Stomach (tissue), 9 donors: ENCODE measurements around the gene OLFML3. TPM values are rescaled to one million over a fixed set of nuclear protein-coding genes. Genes with fewer than 3 reads are reported as not detected.
A peak's percentile ranks its signal among the peaks of the same experiment; 100 is the strongest.

Experiments
- DNase-seq, 2 donors: peaks; one replicate each; pipeline versions ENCODE4 v3.0.0 to v3.0.0-alpha.2; 2013 to 2019
- H3K27ac ChIP-seq, 5 donors: fragments of 200-600 bp in 4 of 5; sonication (generic) in 4 of 5; one replicate each; pipeline ENCODE4 v1.5.1; 2013 to 2019; ENCODE audit warnings: mild to moderate bottlenecking in 1 of 5, moderate library complexity in 1 of 5
- H3K27me3 ChIP-seq, 3 donors: fragments of 200-600 bp; sonication (generic); one replicate each; pipeline ENCODE4 v1.5.1; 2017 to 2019; ENCODE audit warnings: mixed run types in 1 of 3
- H3K36me3 ChIP-seq, 4 donors: fragments of 200-600 bp; sonication (generic); 1 replicate in 3 of 4; 2 replicates in 1 of 4; pipeline ENCODE4 v1.5.1; 2016 to 2019
- H3K4me1 ChIP-seq, 4 donors: fragments of 200-600 bp; sonication (generic); one replicate each; pipeline ENCODE4 v1.5.1; 2016 to 2019
- H3K4me3 ChIP-seq, 4 donors: fragments of 200-600 bp; sonication (generic) in 3 of 4; one replicate each; pipeline ENCODE4 v1.5.1; 2016 to 2019; ENCODE audit warnings: mild to moderate bottlenecking in 1 of 4
- H3K9me3 ChIP-seq, 4 donors: fragments of 200-600 bp; sonication (generic); one replicate each; pipeline ENCODE4 v1.5.1; 2016 to 2019
- CTCF ChIP-seq, 7 experiments: fragments of 450-650 bp in 4 of 7; fragments of 200-600 bp in 3 of 7; sonication (generic) in 3 of 7; IDR thresholded peaks; one replicate each; pipeline ENCODE4 v1.5.1; 2016 to 2019; ENCODE audit warnings: antibody characterized with exemption in 7 of 7, control low read depth in 2 of 7, mild to moderate bottlenecking in 1 of 7
- EP300 ChIP-seq: sonication (generic); formaldehyde crosslinking; IDR thresholded peaks from one replicate; pipeline ENCODE4 v1.6.1; 2017; ENCODE audit warnings: antibody characterized with exemption
- POLR2A ChIP-seq, 4 donors: fragments of 450-650 bp; IDR thresholded peaks; one replicate each; pipeline ENCODE4 v1.6.1; 2016; ENCODE audit warnings: antibody characterized with exemption in 4 of 4, control low read depth in 2 of 4, mild to moderate bottlenecking in 1 of 4, moderate library complexity in 1 of 4
- POLR2AphosphoS5 ChIP-seq, 3 donors: sonication (generic); formaldehyde crosslinking; IDR thresholded peaks; one replicate each; pipeline ENCODE4 v1.6.1; 2016; ENCODE audit warnings: antibody characterized with exemption in 3 of 3
- WGBS, 5 donors: extraction: QIAGEN DNeasy Blood & Tissue Kit in 3 of 5; methylation state at CpG; one replicate each; pipeline versions ENCODE4 v1.1.5 to v1.1.7; 2013 to 2018; 5-methylcytosine and 5-hydroxymethylcytosine counted together
- intact Hi-C: fragments of 100-400 bp; cut with DNase I; formaldehyde crosslinking; loops from one replicate; pipeline ENCODE4 v1.15.1; 2023; ENCODE audit warnings: low total_unique reads
- polyA plus RNA-seq, 3 donors: library from polyadenylated mRNA; stranded (reverse); fragments of 200-250 nt; gene quantifications; one replicate each; pipeline ENCODE4 v1.2.3, GENCODE V29; 2013
- total RNA-seq, 5 donors: library from RNA; depleted of rRNA; stranded (reverse); fragments of >200 nt; gene quantifications; one replicate each; pipeline versions ENCODE4 v1.1.0 to v1.2.3, GENCODE V29; 2014 to 2016
- donor health status: healthy with polysubstance abuse.
- donor health status: Bipolar disorder and iron deficiency.
- donor health status: healthy.

Gene OLFML3
- total and polyA plus RNA-seq, 8 donors, result 2.9 to 84.3 (median 25.2) TPM

DNA sequence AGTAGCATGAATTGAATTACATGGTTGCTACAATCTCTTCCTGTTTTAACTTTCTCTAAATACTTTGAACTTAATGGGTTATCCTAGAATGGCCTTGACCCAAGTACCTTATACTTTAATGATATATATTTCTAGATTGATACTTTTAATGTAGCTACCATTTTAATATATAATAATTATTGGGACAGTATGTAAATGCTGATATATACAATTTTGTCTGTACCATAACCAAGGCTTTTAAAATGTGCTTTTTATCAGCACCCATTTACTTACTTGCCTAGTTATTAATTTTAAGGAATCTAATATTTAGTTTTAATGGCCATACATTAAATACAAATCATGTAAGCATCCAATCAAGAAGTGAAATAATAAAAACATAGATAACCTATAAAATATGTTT lies 36.7 kb upstream of the OLFML3 start:
- H3K4me3 ChIP-seq, result no peak overlapping the region
- H3K27me3 ChIP-seq, result no peaks in the 10 kb centered on the region
- DNase-seq, result no peak
- TF ChIP-seq POLR2A (IDR thresholded peaks at IDR 0.05) (no peak), POLR2AphosphoS5 (IDR thresholded peaks at IDR 0.05) (no peak), EP300 (no peak), CTCF (IDR thresholded peaks at IDR 0.05) (no peak)
- peak overlapping the region in 1 of 5 donors; percentile 9 for H3K27ac ChIP-seq
- intact Hi-C loops, result no loop called here
- H3K4me1 ChIP-seq, result peaks cover 17 to 72% (median 38%) of the 10 kb centered on the region in 4 donors
- no peaks in the 10 kb centered on the region for H3K9me3 ChIP-seq
- peaks cover 15 to 43% (median 36%) of the 10 kb centered on the region in 4 donors for H3K36me3 ChIP-seq

DNA sequence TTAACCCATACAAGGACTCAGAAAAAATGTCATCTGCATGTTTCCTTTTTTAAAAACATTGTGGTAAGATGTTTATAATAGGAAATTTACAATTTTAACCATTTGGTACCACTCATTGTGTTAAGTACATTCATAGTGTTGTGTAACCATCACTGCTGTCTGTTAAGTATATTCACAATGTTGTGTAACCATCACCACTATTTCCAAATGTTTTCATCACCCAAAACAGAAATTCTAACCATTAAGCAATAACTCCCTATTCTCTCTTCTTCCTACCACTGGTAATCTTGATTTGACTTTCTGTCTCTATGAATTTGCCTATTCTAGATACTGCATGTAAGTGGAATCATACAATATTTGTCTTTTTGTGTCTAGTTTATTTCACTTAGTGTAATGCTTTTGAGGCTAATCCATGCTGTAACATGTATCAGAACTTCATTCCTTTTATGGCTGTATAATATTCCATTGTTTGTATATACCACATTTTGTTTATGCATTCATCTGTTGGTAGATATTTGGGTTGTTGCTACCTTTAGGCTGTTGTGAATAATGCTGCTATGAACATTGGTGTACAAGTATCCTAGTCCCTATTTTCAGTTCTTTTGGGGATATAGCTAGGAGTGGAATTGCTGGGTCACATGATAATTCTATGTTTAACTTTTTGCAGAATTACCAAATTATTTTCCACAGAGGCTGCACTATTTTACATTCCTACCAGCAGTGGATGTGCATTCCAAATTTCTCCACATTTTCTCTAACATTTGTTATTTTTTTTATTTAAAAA lies 36.1 kb upstream of the OLFML3 start:
- H3K27ac ChIP-seq, result peak overlapping the region in 1 of 5 donors; percentile 9
- peaks cover 15 to 43% (median 36%) of the 10 kb centered on the region in 4 donors for H3K36me3 ChIP-seq
- no peak for TF ChIP-seq EP300
- no peak for TF ChIP-seq POLR2AphosphoS5 (IDR thresholded peaks at IDR 0.05)
- TF ChIP-seq CTCF (IDR thresholded peaks at IDR 0.05), result no peak
- no peak for TF ChIP-seq POLR2A (IDR thresholded peaks at IDR 0.05)
- DNase-seq, result no peak
- no peak overlapping the region for H3K4me3 ChIP-seq
- intact Hi-C loops, result no loop called here
- H3K4me1 ChIP-seq, result peaks cover 22 to 72% (median 41%) of the 10 kb centered on the region in 4 donors
- H3K27me3 ChIP-seq, result no peaks in the 10 kb centered on the region
- no peaks in the 10 kb centered on the region for H3K9me3 ChIP-seq

GRCh38 chr1:113945329-113945728 lies 33.9 kb upstream of the OLFML3 start:
- Histone ChIP-seq H3K9me3 (no peaks in the 10 kb centered on the region), H3K27me3 (no peaks in the 10 kb centered on the region), H3K27ac (no peak overlapping the region), H3K4me1 (peaks cover 25 to 69% (median 46%) of the 10 kb centered on the region in 4 donors), H3K4me3 (no peak overlapping the region), H3K36me3 (peaks cover 15 to 42% (median 35%) of the 10 kb centered on the region in 4 donors)
- TF ChIP-seq CTCF (IDR thresholded peaks at IDR 0.05), result no peak
- TF ChIP-seq POLR2AphosphoS5 (IDR thresholded peaks at IDR 0.05), result no peak
- TF ChIP-seq EP300, result no peak
- intact Hi-C loops, result no loop called here
- DNase-seq, result no peak
- 100% methylated on average over 1 of the region's 1 CpG for WGBS, 5 donors

DNA sequence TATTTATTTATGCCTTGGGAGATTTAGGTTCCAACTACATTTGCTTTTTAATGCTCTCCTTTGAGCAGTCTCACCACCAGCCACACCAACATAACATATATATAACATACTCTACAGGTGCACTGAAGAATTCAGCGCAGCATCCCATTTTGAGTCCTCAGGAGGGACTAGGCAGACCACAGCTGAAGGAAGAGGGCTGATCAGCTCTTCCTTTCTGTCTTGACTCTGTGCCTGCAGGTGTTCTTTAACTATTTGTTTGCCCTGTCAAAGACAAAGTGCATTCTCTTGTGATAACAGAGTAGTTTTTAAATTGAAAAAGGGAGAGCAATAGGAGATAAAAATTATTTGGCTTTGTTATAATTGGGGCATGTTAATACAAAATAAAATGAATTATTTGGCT lies 33.2 kb upstream of the OLFML3 start:
- Histone ChIP-seq H3K9me3 (no peaks in the 10 kb centered on the region), H3K36me3 (peaks cover 10 to 34% (median 27%) of the 10 kb centered on the region in 4 donors), H3K4me3 (no peak overlapping the region), H3K27me3 (no peaks in the 10 kb centered on the region), H3K4me1 (peaks cover 25 to 62% (median 47%) of the 10 kb centered on the region in 4 donors), H3K27ac (no peak overlapping the region)
- WGBS, 5 donors, result 33 to 64% (median 53%) methylated on average over 1 of the region's 1 CpG
- DNase-seq, result no peak
- intact Hi-C loops, result no loop called here
- TF ChIP-seq POLR2A (IDR thresholded peaks at IDR 0.05) (no peak), POLR2AphosphoS5 (IDR thresholded peaks at IDR 0.05) (no peak), EP300 (no peak), CTCF (IDR thresholded peaks at IDR 0.05) (no peak)
